IPS-NIHi11 (cell line): ENCODE data around the gene TULP4.
"Not testable (repeated sequence)": the region's sequence is repeated elsewhere in the genome, so short reads cannot be mapped to it uniquely, and the experiment has no call there.

Experiments used
- DNase-seq: peaks from one replicate; pipeline ENCODE4 v3.0.0; 2012; ENCODE audit warnings: mixed read lengths, low spot score

Gene TULP4

GRCh38 chr6:158465257-158465656 is 153.0 kb downstream of the TULP4 start:
- no peak for DNase-seq

DNA sequence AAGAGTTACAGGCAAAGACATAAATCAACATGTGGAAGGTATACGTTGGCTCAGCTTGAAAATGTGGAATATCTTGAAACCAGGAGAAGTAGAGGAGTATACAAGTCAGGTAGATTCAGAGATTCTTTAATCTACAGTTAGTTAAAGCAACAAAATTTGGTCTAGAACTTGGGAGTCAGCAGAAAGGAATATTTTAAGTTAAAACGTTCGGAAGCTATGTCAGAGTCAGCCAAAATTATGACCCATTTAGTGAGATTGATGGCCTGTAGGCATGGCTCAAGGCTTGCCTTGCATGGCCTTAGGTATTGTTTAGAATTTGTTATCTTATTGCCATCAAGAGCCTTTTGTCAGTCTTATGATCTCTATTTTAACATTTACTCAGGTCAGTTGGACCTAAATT is 153.5 kb downstream of the TULP4 start:
- DNase-seq: no peak

GRCh38 chr6:158467923-158468322 is 155.7 kb downstream of the TULP4 start:
- no peak for DNase-seq

GRCh38 chr6:158468666-158469065 is 156.4 kb downstream of the TULP4 start:
- no peak for DNase-seq

- not testable (repeated sequence) for DNase-seq
These were observed 157.8 kb downstream of the TULP4 start for GRCh38 chr6:158470023-158470422.

DNA sequence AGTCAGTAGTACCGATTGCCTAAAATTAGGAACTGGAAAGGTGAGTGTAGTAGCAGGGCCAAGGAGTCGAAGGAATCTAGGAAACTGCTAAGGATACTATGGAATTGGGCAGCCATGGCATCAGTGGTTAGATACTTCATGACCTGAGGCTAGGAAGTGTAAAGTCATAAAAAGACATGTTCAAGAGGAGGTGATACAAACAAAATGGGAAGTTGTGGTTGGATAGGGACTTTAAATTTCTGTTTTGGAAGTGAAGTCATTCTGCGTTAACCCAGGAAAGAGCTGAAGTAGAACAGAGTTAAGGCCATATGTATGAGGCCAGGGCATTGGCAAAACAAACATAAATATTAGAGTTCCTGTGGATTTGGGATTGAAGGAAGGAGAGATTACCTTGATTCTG is 159.1 kb downstream of the TULP4 start:
- DNase-seq: no peak

DNA sequence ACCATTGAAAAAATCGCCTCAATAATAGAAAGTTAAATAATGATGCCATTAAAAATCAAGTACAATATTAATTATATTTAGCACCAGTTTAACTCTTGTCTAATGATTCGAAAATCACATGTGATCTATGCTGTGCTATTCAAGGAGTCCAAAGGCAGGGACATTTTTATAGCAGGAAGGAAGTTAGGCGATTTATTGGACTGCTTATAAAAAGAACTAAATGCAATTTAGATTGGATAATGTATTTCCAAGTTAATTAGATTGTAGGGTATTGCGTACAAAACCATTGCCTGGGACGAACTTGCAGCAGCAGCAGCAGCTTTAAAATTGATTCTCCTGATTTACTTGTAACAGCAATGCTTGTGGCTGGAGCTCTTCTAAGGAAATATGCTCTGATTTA is 160.2 kb downstream of the TULP4 start:
- no peak for DNase-seq

GRCh38 chr6:158474961-158475343 is 162.7 kb downstream of the TULP4 start:
- DNase-seq: no peak

- DNase-seq: peak; percentile 21
These were observed 163.4 kb downstream of the TULP4 start for GRCh38 chr6:158475344-158476302.

GRCh38 chr6:158476389-158476788 is 164.1 kb downstream of the TULP4 start:
- DNase-seq: no peak

DNA sequence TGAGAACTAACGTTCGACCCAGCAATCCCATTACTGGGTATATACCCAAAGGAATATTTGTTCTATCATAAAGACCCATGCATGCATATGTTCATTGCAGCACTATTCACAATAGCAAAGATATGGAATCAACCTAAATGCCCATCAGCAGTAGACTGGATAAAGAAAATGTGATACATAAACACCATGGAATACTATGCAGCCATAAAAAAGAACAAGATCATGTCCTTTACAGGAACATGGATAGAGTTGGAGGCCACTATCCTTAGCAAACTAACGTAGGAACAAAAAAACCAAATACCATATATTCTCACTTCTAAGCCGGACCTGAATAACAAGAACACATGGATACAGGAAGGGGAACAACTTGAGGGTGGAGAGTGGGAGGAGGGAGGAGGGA is 165.5 kb downstream of the TULP4 start:
- not testable (repeated sequence) for DNase-seq

DNA sequence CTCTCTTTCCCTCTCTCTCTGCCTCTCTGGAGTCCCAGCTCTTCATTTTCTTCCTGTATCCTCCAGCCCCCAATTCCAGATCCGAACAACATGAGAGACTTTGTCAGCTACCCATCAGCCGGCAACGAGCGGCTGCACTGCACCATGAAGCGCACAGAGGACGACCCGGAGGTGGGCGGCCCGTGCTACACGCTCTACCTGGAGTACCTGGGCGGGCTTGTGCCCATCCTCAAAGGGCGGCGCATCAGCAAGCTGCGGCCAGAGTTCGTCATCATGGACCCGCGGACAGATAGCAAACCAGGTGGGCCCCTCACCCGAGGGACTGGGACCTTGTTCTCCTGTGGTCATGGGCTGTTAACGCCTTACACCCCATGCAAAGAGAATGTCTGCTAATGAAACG is 168.7 kb downstream of the TULP4 start:
- DNase-seq: no peak

GRCh38 chr6:158481690-158482473 is 169.6 kb downstream of the TULP4 start:
- no peak for DNase-seq

GRCh38 chr6:158485431-158485830 is 173.2 kb downstream of the TULP4 start:
- DNase-seq: no peak

GRCh38 chr6:158487495-158487894 is 175.2 kb downstream of the TULP4 start:
- DNase-seq: no peak

- no peak for DNase-seq
These were observed 175.8 kb downstream of the TULP4 start for GRCh38 chr6:158488065-158488464.

DNA sequence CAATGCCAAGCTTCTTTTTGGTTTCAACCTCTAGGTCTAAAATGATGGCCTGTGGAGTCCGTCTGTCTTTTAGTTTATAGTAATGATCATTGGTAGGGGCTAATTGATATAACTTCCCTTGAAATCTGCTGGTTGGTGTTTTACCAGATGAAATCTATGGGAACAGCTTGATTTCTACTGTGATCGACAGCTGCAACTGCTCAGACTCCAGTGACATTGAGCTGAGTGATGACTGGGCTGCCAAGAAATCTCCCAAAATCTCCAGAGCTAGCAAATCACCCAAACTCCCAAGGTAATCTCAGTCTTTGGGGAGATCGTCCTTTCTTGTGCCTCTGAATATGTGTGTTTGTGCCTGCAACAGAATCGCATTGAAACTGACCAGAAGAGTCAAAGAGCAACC is 177.2 kb downstream of the TULP4 start:
- DNase-seq: no peak

DNA sequence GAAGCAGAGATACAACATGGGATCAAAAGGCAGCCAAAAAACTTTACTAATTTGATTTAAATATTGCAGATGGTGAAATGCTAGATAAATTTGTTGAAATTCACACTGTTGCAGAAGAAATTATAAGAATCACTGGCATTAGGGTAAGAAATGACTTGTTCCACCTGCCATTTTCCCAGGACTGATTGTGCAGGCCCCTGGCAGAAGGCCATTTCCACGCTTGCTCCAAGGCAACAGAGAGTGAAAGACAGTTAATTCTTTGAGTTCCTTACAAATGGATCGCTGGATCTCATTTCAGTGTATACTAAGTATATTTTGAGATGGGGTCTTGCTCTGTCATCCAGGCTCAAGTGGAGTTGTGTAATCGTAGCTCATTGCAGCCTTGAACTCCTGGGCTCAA is 180.6 kb downstream of the TULP4 start:
- DNase-seq: no peak

GRCh38 chr6:158496700-158497099 is 184.4 kb downstream of the TULP4 start:
- DNase-seq: no peak

DNA sequence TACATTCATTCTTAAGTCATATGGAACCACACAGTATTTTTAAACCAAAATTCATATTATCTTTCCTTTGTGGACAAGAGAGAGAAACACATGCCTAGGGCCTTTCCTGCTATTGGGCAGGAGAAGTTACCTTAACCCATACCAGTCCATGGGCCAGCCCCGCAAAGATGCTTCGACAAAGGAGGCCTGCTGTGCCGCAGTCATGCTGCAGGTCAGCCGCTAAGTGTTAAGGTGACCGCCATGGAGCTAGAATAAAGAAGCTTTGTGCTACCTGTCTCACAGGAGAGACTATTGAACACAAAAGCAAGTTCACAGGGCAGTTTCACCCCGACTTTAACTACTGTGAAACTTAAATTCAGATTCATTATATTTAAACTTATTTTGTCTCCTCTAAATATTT is 185.4 kb downstream of the TULP4 start:
- DNase-seq: no peak

GRCh38 chr6:158498362-158498761 is 186.1 kb downstream of the TULP4 start:
- no peak for DNase-seq

DNA sequence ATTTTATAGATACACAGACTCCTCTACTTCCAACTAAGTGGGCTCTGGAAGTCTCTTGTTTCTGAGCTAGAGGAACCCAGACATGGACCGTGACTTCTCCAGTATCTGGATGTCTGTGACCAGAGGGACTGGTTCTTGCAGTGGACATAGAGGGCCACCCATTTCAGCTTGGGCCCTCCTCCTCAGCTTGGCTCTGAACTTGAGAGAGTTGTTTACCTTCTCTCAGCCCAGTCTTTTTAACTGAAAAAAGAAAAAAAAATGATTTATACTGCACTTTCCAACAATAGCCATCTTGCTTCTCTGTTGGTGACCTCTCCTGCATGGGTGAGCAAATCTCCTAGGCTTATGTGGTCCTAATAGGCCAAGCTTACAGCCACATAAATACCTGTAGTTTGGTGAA is 187.3 kb downstream of the TULP4 start:
- no peak for DNase-seq
